ENCODE measurements around the gene USP22.
A peak's percentile ranks its signal among the peaks of the same experiment; 100 is the strongest.
"Not testable (repeated sequence)": the region's sequence is repeated elsewhere in the genome, so short reads cannot be mapped to it uniquely, and the experiment has no call there.

Gene USP22

DNA sequence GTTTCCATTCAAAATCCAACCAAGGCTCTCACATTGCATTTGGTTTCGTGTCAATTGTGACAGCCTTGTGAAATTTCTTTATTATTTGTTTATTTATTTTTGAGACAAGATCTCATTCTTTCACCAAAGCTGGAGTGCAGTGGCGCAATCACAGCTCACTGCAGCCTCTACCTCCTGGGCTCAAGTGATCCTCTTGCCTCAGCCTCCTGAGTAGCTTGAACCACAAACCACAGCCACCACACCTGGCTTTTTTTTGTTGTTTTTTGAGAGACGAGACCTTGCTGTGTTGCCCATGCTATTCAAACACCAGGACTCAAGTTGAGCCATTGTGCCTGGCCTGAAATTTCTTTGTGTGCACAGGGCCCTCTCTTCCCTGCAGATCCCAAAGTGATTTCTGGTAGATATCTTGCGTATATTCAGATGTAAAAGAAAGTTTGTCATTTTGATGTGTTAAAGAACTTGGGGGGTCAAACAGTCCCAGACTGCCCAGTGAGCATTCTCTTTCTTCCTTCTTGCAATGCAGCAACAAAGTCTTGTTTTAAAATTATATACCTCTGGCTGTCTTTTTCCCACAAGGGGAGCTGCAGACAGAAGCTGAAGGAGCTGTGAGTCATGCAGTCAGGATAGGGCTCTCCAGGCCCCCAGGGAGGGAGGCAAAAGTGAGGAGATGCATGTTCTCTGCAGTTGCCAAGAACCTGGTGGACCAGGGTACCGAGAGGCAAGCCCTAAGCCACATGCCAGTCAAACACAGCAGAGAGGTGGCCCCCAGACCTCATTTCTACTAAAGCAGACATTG lies 15.5 kb upstream of the USP22 start:
- TF ChIP-seq EZH2phosphoT487 (IDR thresholded peaks at IDR 0.05; ENCODE audit: borderline replicate concordance, low read length) = no peak
- TF ChIP-seq, protein P1, sequence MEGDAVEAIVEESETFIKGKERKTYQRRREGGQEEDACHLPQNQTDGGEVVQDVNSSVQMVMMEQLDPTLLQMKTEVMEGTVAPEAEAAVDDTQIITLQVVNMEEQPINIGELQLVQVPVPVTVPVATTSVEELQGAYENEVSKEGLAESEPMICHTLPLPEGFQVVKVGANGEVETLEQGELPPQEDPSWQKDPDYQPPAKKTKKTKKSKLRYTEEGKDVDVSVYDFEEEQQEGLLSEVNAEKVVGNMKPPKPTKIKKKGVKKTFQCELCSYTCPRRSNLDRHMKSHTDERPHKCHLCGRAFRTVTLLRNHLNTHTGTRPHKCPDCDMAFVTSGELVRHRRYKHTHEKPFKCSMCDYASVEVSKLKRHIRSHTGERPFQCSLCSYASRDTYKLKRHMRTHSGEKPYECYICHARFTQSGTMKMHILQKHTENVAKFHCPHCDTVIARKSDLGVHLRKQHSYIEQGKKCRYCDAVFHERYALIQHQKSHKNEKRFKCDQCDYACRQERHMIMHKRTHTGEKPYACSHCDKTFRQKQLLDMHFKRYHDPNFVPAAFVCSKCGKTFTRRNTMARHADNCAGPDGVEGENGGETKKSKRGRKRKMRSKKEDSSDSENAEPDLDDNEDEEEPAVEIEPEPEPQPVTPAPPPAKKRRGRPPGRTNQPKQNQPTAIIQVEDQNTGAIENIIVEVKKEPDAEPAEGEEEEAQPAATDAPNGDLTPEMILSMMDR (IDR thresholded peaks at IDR 0.05; ENCODE audit: low read depth, low read length, poor library complexity, severe bottlenecking) = no peak
- H3K79me2 ChIP-seq (ENCODE audit: control insufficient read depth, low read length) = peaks cover 9% of the 10 kb centered on the region
- H3K27ac ChIP-seq (ENCODE audit: low read depth, low read length) = no peak overlapping the region
- H3K9me3 ChIP-seq (ENCODE audit: control insufficient read depth, insufficient read depth, low read length) = no peaks in the 10 kb centered on the region
- H3K4me3 ChIP-seq (ENCODE audit: low read length) = no peak overlapping the region
- H4K20me1 ChIP-seq (ENCODE audit: control insufficient read depth, insufficient read depth, low read depth, low read length) = no peaks in the 10 kb centered on the region
- no peaks in the 10 kb centered on the region for H3K36me3 ChIP-seq (ENCODE audit: control insufficient read depth, low read length)
- H3K4me1 ChIP-seq (ENCODE audit: control insufficient read depth, low read length) = peaks cover 81% of the 10 kb centered on the region
- no peaks in the 10 kb centered on the region for H3K9me2 ChIP-seq (replicated peaks; ENCODE audit: control insufficient read depth, low read length)
- peaks cover 15% of the 10 kb centered on the region for H3F3A ChIP-seq (ENCODE audit: control insufficient read depth, insufficient read depth)
- peak overlapping the region; percentile 16; the same call in 1 of the 2 replicates for H3K4me2 ChIP-seq (ENCODE audit: low read length)
- H3K27me3 ChIP-seq (ENCODE audit: control insufficient read depth, low read length) = no peaks in the 10 kb centered on the region

DNA sequence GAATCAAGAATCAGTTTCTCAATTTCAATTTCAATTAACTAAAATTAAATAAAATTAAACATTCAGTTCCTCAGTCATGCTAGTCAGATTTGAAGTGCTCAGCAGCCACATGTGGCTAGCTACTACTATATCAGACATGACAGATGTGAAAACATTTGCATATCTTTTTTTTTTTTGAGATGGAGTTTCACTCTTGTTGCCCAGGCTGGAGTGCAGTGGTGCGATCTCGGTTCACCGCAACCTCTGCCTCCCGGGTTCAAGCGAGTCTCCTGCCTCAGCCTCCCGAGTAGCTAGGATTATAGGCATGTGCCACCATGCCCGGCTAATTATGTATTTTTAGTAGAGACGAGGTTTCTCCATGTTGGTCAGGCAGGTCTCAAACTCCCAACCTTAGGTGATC lies 10.2 kb upstream of the USP22 start:
- H4K20me1 ChIP-seq (ENCODE audit: control insufficient read depth, insufficient read depth, low read depth, low read length); H3K9me2 ChIP-seq (replicated peaks; ENCODE audit: control insufficient read depth, low read length); H3K27me3 ChIP-seq (ENCODE audit: control insufficient read depth, low read length); H3K9me3 ChIP-seq (ENCODE audit: control insufficient read depth, insufficient read depth, low read length); H3K36me3 ChIP-seq (ENCODE audit: control insufficient read depth, low read length); H3K79me2 ChIP-seq (ENCODE audit: control insufficient read depth, low read length): not testable (repeated sequence)
- H3K4me3 ChIP-seq (ENCODE audit: low read length) = peak overlapping the region; percentile 80
- peaks cover 38% of the 10 kb centered on the region for H3F3A ChIP-seq (ENCODE audit: control insufficient read depth, insufficient read depth)
- peak overlapping the region; percentile 98 for H3K27ac ChIP-seq (ENCODE audit: low read depth, low read length)
- peaks cover 86% of the 10 kb centered on the region for H3K4me1 ChIP-seq (ENCODE audit: control insufficient read depth, low read length)
- peak overlapping the region; percentile 94 for H3K4me2 ChIP-seq (ENCODE audit: low read length)

DNA sequence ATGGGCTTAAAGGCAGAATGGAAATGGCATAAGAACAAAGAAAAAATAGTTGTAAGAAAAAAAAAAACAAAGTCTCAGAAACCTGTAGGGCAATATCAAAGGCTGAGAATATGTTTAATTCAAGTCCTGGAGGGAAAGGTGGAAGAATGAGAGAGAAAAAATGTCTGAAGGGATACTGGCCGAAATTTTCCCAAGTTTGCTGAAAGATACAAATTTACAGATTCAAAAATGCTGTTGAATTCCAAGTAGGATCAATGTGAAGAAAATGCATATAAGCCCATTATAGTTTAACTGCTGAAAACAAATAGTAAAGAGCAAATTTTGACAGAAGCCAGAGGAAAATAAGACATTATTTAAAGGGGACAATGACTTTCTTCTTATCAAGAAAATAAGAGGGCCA lies 6.6 kb upstream of the USP22 start:
- no peak overlapping the region for H3K4me3 ChIP-seq (ENCODE audit: low read length)
- no peaks in the 10 kb centered on the region for H3K9me2 ChIP-seq (replicated peaks; ENCODE audit: control insufficient read depth, low read length)

DNA sequence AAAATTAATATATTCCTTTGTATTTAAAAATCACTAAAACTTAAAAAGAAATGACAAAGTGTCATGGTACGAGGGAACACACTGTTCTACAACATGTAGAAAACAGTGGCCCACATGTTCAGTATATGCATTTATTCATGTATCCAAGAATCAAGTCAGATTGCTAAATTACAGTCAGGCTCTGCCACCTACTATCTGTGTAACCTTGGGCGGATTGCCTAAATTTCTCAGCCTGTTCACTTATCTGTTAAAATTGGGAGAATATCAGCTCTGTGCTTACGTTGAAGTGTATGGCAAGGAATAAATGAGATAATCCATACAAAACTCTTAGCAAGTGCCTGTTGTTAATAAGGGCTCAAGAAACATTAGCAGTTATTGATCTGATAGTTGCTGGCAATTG lies 3.4 kb upstream of the USP22 start:
- H4K20me1 ChIP-seq (ENCODE audit: control insufficient read depth, insufficient read depth, low read depth, low read length) = 0 out of 2 replicates have a peak, but pooled peaks cover under 1% of the 10 kb centered on the region
- TF ChIP-seq, protein P1 (IDR thresholded peaks at IDR 0.05; ENCODE audit: low read depth, low read length, poor library complexity, severe bottlenecking) = no peak
- TF ChIP-seq EZH2phosphoT487 (IDR thresholded peaks at IDR 0.05; ENCODE audit: borderline replicate concordance, low read length) = no peak
- peaks cover 16% of the 10 kb centered on the region for H3K79me2 ChIP-seq (ENCODE audit: control insufficient read depth, low read length)
- H3K9me2 ChIP-seq (replicated peaks; ENCODE audit: control insufficient read depth, low read length) = no peaks in the 10 kb centered on the region
- no peaks in the 10 kb centered on the region for H3K9me3 ChIP-seq (ENCODE audit: control insufficient read depth, insufficient read depth, low read length)
- no peak overlapping the region for H3K4me3 ChIP-seq (ENCODE audit: low read length)
- H3K4me2 ChIP-seq (ENCODE audit: low read length) = no peak overlapping the region
- no peak overlapping the region for H3K27ac ChIP-seq (ENCODE audit: low read depth, low read length)
- peaks cover 24% of the 10 kb centered on the region for H3F3A ChIP-seq (ENCODE audit: control insufficient read depth, insufficient read depth)
- H3K36me3 ChIP-seq (ENCODE audit: control insufficient read depth, low read length) = peaks cover 12% of the 10 kb centered on the region
- H3K4me1 ChIP-seq (ENCODE audit: control insufficient read depth, low read length) = peaks cover 42% of the 10 kb centered on the region
- no peaks in the 10 kb centered on the region for H3K27me3 ChIP-seq (ENCODE audit: control insufficient read depth, low read length)

More for the DNA sequence above, 6.6 kb upstream of the USP22 start:
- no peaks in the 10 kb centered on the region for H3K9me3 ChIP-seq (ENCODE audit: control insufficient read depth, insufficient read depth, low read length)
- H4K20me1 ChIP-seq (ENCODE audit: control insufficient read depth, insufficient read depth, low read depth, low read length) = no peaks in the 10 kb centered on the region
- H3K4me2 ChIP-seq (ENCODE audit: low read length) = no peak overlapping the region
- H3K4me1 ChIP-seq (ENCODE audit: control insufficient read depth, low read length) = peaks cover 63% of the 10 kb centered on the region
- H3K27me3 ChIP-seq (ENCODE audit: control insufficient read depth, low read length) = no peaks in the 10 kb centered on the region
- no peak for TF ChIP-seq EZH2phosphoT487 (IDR thresholded peaks at IDR 0.05; ENCODE audit: borderline replicate concordance, low read length)
- TF ChIP-seq, protein P1 (IDR thresholded peaks at IDR 0.05; ENCODE audit: low read depth, low read length, poor library complexity, severe bottlenecking) = no peak
- no peak overlapping the region for H3K27ac ChIP-seq (ENCODE audit: low read depth, low read length)
- H3K36me3 ChIP-seq (ENCODE audit: control insufficient read depth, low read length) = no peaks in the 10 kb centered on the region
- peaks cover 33% of the 10 kb centered on the region for H3F3A ChIP-seq (ENCODE audit: control insufficient read depth, insufficient read depth)
- H3K79me2 ChIP-seq (ENCODE audit: control insufficient read depth, low read length) = peaks cover 5% of the 10 kb centered on the region

All from DOHH2 (cell line).